Right lobe of liver (tissue), 6 donors: ENCODE data around the gene SPRED2. TPM values are rescaled to one million over a fixed set of nuclear protein-coding genes. Genes with fewer than 3 reads are reported as not detected.

Experiments
- ATAC-seq, 4 donors: fragments of 200-7000 bp; cut with Tn5 transposase; one replicate each; pipeline ENCODE4 v1.9.1; 2020; ENCODE audit warnings: mild to moderate bottlenecking in 4 of 4, moderate library complexity in 4 of 4
- DNase-seq, 3 donors: peaks; one replicate each; pipeline ENCODE4 v3.0.0-alpha.2; 2020
- H3K27ac ChIP-seq, 3 donors: fragments of 200-600 bp; one replicate each; pipeline ENCODE4 v1.8.0; 2022
- H3K27me3 ChIP-seq, 2 donors: fragments of 200-600 bp; one replicate each; pipeline ENCODE4 v1.8.0; 2022
- H3K36me3 ChIP-seq, 4 donors: fragments of 200-600 bp; sonication (generic) in 1 of 4; one replicate each; pipeline versions ENCODE4 v1.5.1 to v1.8.0; 2017 to 2022; ENCODE audit warnings: control low read depth in 1 of 4
- H3K4me1 ChIP-seq, 4 donors: fragments of 200-600 bp; sonication (generic) in 1 of 4; one replicate each; pipeline versions ENCODE4 v1.5.1 to v1.8.0; 2017 to 2022; ENCODE audit warnings: control low read depth in 1 of 4
- H3K4me3 ChIP-seq, 3 donors: fragments of 200-600 bp; one replicate each; pipeline ENCODE4 v1.8.0; 2022
- H3K9me3 ChIP-seq, 4 donors: fragments of 200-600 bp; sonication (generic) in 1 of 4; one replicate each; pipeline versions ENCODE4 v1.5.1 to v1.8.0; 2017 to 2022; ENCODE audit warnings: control low read depth in 1 of 4
- POLR2A ChIP-seq: fragments of 450-650 bp; IDR thresholded peaks from one replicate; pipeline ENCODE4 v1.6.1; 2017; ENCODE audit warnings: antibody characterized with exemption, mild to moderate bottlenecking
- WGBS: methylation state at CpG from one replicate; pipeline ENCODE4 v1.1.6; 2018; ENCODE audit warnings: low coverage, low lambda C conversion rate; ENCODE audit not compliant: insufficient coverage; ENCODE audit errors: missing lambda C conversion rate; 5-methylcytosine and 5-hydroxymethylcytosine counted together
- intact Hi-C, 2 donors: fragments of 100-400 bp; cut with DNase I; formaldehyde crosslinking; loops; one replicate each; pipeline versions ENCODE4 v1.11.2 to v1.14.1; 2022
- total RNA-seq, 6 experiments: library from RNA; depleted of rRNA in 2 of 6; stranded (reverse); fragments of >200 nt in 2 of 6; fragmentation: NEBNext Ultra II Directional in 3 of 6; extraction: Animal tissue kit (Norgen Biotek cat#: 25700) in 3 of 6; gene quantifications; one replicate each; pipeline versions ENCODE4 v1.1.0 to v1.2.4, GENCODE V29; 2016 to 2023
- TF ChIP-seq, protein P1 (sequence below), 4 donors: fragments of 200-600 bp in 3 of 4; fragments of 450-650 bp in 1 of 4; IDR thresholded peaks; one replicate each; pipeline versions ENCODE4 v1.5.1 to v1.8.0; 2016 to 2022; ENCODE audit warnings: antibody characterized with exemption in 4 of 4, mild to moderate bottlenecking in 2 of 4
- donor health status: DM: no; HTN: yes; CAD: no.
- donor health status: DM: no; HTN: no; CAD: no.
- donor health status: DM: no; HTN: no; CAD: no.
- donor health status: DM: no; HTN: yes; CAD: no.
- donor health status: DM: no; HTN: yes; CAD: no.

The SPRED2 gene
- total RNA-seq, 6 experiments from 2014 or later: 11.0 to 22.5 (median 15.2) TPM

GRCh38 chr2:65358678-65359400 is 73.6 kb downstream of the SPRED2 start:
- Histone ChIP-seq H3K4me1 (peaks cover 0 to 17% (median 6%) of the 10 kb centered on the region in 4 donors), H3K36me3 (no peaks in the 10 kb centered on the region), H3K27me3 (no peaks in the 10 kb centered on the region), H3K27ac (no peak overlapping the region), H3K4me3 (no peak overlapping the region), H3K9me3 (no peaks in the 10 kb centered on the region)
- intact Hi-C loops: no loop called here
- 82% methylated on average over 7 of the region's 7 CpGs for WGBS
- ATAC-seq (no peak), DNase-seq (no peak)
- TF ChIP-seq POLR2A: no peak
- TF ChIP-seq, protein P1, sequence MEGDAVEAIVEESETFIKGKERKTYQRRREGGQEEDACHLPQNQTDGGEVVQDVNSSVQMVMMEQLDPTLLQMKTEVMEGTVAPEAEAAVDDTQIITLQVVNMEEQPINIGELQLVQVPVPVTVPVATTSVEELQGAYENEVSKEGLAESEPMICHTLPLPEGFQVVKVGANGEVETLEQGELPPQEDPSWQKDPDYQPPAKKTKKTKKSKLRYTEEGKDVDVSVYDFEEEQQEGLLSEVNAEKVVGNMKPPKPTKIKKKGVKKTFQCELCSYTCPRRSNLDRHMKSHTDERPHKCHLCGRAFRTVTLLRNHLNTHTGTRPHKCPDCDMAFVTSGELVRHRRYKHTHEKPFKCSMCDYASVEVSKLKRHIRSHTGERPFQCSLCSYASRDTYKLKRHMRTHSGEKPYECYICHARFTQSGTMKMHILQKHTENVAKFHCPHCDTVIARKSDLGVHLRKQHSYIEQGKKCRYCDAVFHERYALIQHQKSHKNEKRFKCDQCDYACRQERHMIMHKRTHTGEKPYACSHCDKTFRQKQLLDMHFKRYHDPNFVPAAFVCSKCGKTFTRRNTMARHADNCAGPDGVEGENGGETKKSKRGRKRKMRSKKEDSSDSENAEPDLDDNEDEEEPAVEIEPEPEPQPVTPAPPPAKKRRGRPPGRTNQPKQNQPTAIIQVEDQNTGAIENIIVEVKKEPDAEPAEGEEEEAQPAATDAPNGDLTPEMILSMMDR (IDR thresholded peaks at IDR 0.05): no peak

- TF ChIP-seq, protein P1 (IDR thresholded peaks at IDR 0.05): no peak
- no peak for TF ChIP-seq POLR2A
- DNase-seq (no peak), ATAC-seq (no peak)
- no peak overlapping the region for H3K27ac ChIP-seq
- H3K27me3 ChIP-seq: no peaks in the 10 kb centered on the region
- H3K4me3 ChIP-seq: no peak overlapping the region
- intact Hi-C loops: no loop called here
- H3K9me3 ChIP-seq: no peaks in the 10 kb centered on the region
- H3K36me3 ChIP-seq: no peaks in the 10 kb centered on the region
- H3K4me1 ChIP-seq: peaks cover 0 to 13% (median 6%) of the 10 kb centered on the region in 4 donors
These were observed 74.5 kb downstream of the SPRED2 start for GRCh38 chr2:65357959-65358294.

DNA sequence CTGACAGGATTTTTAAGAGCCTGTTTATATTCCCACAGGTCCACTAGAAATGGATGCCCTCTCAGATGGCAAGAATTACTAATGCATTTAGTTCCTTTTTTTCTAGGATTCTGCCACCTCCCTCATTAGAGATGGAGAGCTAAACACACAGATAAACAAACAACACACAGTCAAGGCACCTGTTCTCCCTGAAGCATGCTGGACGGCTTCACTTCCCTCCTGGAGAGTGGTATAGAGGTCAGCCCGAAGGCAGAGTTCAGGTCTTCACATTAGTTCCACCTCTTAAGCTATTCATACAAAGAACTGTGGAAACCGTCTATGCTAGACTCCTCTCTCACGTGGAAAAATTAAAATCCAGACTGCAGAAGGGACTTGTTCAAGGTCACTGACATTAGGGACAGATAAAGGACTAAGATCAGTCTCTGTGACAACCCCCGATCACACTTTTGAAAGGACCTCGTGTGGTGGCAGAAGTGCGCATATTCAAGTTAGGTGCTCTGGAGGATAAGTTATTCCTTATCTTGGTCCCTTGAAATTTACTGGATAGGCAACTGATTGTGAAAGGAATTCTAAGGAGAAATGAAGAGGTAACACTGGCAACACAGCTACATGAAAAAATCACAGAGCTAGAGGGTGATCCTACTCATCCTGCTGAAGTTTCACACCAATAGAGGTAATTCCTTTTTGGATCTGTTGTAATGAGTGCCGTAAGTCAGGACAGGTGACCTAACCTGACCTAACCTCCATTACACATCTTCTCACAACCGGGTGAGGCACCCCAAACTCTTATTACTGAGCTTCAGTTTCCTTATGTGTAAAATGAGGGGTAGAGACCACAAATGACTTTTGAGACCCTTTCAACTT is 75.1 kb downstream of the SPRED2 start:
- Histone ChIP-seq H3K36me3 (no peaks in the 10 kb centered on the region), H3K27ac (no peak overlapping the region), H3K27me3 (no peaks in the 10 kb centered on the region), H3K9me3 (no peaks in the 10 kb centered on the region), H3K4me1 (peaks cover 0 to 13% (median 6%) of the 10 kb centered on the region in 4 donors), H3K4me3 (no peak overlapping the region)
- DNase-seq (no peak), ATAC-seq (peak in 3 of 4 donors; percentile 30 to 38 (median 33))
- intact Hi-C loops: no loop called here
- WGBS: 32% methylated on average over 7 of the region's 9 CpGs
- no peak for TF ChIP-seq POLR2A
- TF ChIP-seq, protein P1 (IDR thresholded peaks at IDR 0.05): no peak

DNA sequence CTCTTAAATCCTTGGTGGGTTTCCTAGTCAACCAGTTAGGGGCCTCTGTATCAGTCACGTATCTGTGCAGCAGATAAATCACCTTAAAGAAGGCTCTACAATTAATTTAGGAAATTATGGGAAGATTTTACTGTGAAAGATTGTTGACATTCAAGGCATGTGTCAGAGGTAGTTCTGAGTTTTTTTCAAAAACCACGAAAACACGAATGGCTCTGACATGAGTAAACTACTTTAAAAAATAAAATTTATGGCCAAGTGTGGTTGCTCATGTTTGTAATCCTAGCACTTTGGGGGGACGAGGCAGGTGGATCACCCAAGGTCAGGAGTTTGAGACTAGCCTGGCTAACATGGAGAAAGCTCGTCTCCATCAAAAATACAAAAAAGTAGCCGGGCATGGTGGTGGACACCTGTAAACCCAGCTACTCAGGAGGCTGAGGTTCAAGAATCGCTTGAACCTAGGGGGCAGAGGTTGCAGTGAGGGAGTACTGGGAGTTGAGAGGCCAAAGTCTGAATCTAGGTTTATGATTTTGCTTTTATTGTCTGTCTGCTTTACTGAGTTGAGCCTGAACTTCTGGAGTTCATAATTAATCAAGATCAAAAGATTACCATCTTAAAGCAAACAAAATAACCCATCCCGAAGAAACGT is 77.1 kb downstream of the SPRED2 start:
- Histone ChIP-seq H3K36me3 (no peaks in the 10 kb centered on the region), H3K4me3 (no peak overlapping the region), H3K4me1 (peaks cover 0 to 12% (median 4%) of the 10 kb centered on the region in 4 donors), H3K27ac (no peak overlapping the region), H3K9me3 (no peaks in the 10 kb centered on the region), H3K27me3 (no peaks in the 10 kb centered on the region)
- DNase-seq: no peak
- no peak for TF ChIP-seq POLR2A
- TF ChIP-seq, protein P1 (IDR thresholded peaks at IDR 0.05): no peak
- peak in 1 of 4 donors; percentile 18 for ATAC-seq
- WGBS: 72% methylated on average over 8 of the region's 9 CpGs
- intact Hi-C loops: no loop called here
